ENCODE data around the gene KCNJ5. TPM values are rescaled to one million over a fixed set of nuclear protein-coding genes. Genes with fewer than 3 reads are reported as not detected.

Gene KCNJ5
- total RNA-seq, 1 experiment from 2014 or later: not detected

DNA sequence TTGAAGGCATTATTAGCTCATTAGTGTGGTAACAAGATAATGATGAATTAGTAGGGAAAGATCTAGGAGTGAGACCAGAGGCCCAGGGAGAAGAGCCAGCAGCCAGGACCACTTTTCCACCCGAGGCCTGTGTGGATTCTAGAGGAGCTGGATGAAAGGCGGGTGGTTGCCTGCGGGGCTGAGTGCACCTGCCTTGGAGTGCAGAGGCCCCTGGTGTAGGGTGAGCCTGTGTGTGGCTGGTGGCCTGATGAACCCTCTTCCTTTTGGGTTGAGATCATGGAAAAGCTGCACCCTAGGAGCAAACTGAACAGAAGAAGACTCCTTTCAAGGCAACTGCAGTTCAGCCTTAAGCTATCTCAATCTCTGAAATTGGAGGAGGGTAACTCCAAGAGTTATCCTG is 57.4 kb downstream of the KCNJ5 start:
- TF ChIP-seq, protein P1, sequence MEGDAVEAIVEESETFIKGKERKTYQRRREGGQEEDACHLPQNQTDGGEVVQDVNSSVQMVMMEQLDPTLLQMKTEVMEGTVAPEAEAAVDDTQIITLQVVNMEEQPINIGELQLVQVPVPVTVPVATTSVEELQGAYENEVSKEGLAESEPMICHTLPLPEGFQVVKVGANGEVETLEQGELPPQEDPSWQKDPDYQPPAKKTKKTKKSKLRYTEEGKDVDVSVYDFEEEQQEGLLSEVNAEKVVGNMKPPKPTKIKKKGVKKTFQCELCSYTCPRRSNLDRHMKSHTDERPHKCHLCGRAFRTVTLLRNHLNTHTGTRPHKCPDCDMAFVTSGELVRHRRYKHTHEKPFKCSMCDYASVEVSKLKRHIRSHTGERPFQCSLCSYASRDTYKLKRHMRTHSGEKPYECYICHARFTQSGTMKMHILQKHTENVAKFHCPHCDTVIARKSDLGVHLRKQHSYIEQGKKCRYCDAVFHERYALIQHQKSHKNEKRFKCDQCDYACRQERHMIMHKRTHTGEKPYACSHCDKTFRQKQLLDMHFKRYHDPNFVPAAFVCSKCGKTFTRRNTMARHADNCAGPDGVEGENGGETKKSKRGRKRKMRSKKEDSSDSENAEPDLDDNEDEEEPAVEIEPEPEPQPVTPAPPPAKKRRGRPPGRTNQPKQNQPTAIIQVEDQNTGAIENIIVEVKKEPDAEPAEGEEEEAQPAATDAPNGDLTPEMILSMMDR (IDR thresholded peaks at IDR 0.05; ENCODE audit: insufficient read depth in 1 of 2, low read depth in 1 of 2, low read length in 1 of 2, severe bottlenecking in 1 of 2, unreplicated experiment in 1 of 2): peak; percentile 42 to 77
- Mint-ChIP-seq H3K4me1 (ENCODE audit: low read depth, unreplicated experiment) (no peaks in the 10 kb centered on the region), H3K4me3 (ENCODE audit: unreplicated experiment) (no peak overlapping the region), H3K27ac (ENCODE audit: unreplicated experiment) (no peak overlapping the region), H3K9me3 (ENCODE audit: unreplicated experiment) (no peaks in the 10 kb centered on the region), H3K36me3 (ENCODE audit: insufficient read depth, unreplicated experiment) (no peaks in the 10 kb centered on the region), H3K27me3 (ENCODE audit: insufficient read depth, unreplicated experiment) (peaks cover 12% of the 10 kb centered on the region)
- ChIA-PET POLR2A (no interaction called here), CTCF (interaction anchor here (0.6 to 3.1 kb wide), 9 partner anchors 8 to 385 kb away, joined by 3 to 49 read pairs (median 5); no protein-coding TSS in a partner anchor)
- Histone ChIP-seq H3K36me3 (ENCODE audit: control insufficient read depth, insufficient read depth, low read length) (no peaks in the 10 kb centered on the region), H3K4me1 (no peaks in the 10 kb centered on the region), H3K9me3 (no peaks in the 10 kb centered on the region), H3K27me3 (replicated peaks; ENCODE audit: control insufficient read depth, insufficient read depth, low read length) (no peaks in the 10 kb centered on the region), H3K4me3 (ENCODE audit: low read depth, low read length) (no peak overlapping the region)
- BruUV-seq (replicated peaks): no TSS peak
- peak in 1 of 2 experiments; percentile 61 for DNase-seq
- intact Hi-C loops (cut with micrococcal nuclease; ENCODE audit: unreplicated experiment): loop anchor here (1.0 kb wide), 1 partner anchor 64 kb away; no protein-coding TSS in a partner anchor

DNA sequence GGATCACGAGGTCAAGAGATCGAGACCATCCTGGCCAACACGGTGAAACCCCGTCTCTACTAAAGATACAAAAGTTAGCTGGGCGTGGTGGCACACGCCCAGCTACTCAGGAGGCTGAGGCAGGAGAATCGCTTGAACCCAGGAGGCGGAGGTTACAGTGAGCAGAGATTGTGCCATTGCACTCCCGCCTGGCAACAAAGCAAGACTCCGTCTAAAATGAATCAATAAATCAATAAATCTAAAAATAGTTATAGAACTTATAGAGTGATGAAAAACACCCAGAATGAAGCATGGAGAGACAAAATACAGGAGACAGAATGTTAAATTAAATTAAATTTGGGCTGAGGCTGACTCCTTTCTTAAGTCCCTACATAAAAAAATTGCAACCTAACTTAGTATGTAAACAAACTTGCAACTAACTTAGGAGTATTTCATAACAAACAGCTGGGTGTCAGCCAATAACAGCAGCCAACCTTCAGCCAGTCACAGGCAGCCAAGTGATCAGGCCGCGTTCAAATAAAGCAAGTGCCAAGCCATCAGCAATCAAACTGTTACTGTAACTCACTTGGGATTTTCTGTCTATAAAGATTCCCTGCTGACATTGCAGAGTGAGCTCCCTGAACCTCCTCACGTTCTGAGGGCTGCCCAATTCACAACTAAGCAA is 58.8 kb downstream of the KCNJ5 start:
- BruUV-seq (replicated peaks): no TSS peak
- no peak for DNase-seq
- Mint-ChIP-seq H3K4me3 (ENCODE audit: unreplicated experiment) (no peak overlapping the region), H3K27ac (ENCODE audit: unreplicated experiment) (no peak overlapping the region), H3K9me3 (ENCODE audit: unreplicated experiment) (no peaks in the 10 kb centered on the region), H3K27me3 (ENCODE audit: insufficient read depth, unreplicated experiment) (peaks cover 17% of the 10 kb centered on the region), H3K36me3 (ENCODE audit: insufficient read depth, unreplicated experiment) (no peaks in the 10 kb centered on the region), H3K4me1 (ENCODE audit: low read depth, unreplicated experiment) (no peaks in the 10 kb centered on the region)
- intact Hi-C loops (cut with micrococcal nuclease; ENCODE audit: unreplicated experiment): no loop called here
- Histone ChIP-seq H3K27me3 (replicated peaks; ENCODE audit: control insufficient read depth, insufficient read depth, low read length) (no peaks in the 10 kb centered on the region), H3K4me3 (ENCODE audit: low read depth, low read length) (no peak overlapping the region), H3K36me3 (ENCODE audit: control insufficient read depth, insufficient read depth, low read length) (no peaks in the 10 kb centered on the region), H3K9me3 (no peaks in the 10 kb centered on the region), H3K4me1 (no peaks in the 10 kb centered on the region)
- POLR2A ChIA-PET: no interaction called here
- CTCF ChIA-PET: interaction anchor here (1.7 to 3.1 kb wide), 2 partner anchors 25 to 64 kb away, joined by 5 to 49 read pairs; no protein-coding TSS in a partner anchor
- TF ChIP-seq, protein P1 (IDR thresholded peaks at IDR 0.05; ENCODE audit: insufficient read depth in 1 of 2, low read depth in 1 of 2, low read length in 1 of 2, severe bottlenecking in 1 of 2, unreplicated experiment in 1 of 2): no peak

DNA sequence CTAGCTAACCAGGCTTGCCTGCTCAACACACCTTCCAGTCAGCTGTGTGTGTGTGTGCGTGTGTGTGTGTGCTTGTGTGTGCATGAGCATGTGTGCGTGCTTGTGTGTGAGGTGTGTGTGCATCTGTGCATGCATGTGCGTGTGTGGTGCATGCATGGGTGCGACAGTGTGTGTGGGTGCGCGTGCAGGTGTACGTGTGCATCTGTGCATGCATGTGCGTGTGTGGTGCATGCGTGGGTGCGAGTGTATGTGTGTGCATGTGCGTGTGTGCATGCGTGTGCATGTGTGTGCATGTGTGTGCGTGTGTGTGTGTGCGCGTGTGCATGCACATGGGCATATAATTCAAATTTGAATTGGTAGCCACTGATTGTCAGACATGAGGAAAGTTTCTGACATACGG is 62.0 kb downstream of the KCNJ5 start:
- DNase-seq: no peak
- H3K9me3 ChIP-seq: no peaks in the 10 kb centered on the region
- H3K4me1 ChIP-seq: no peaks in the 10 kb centered on the region
- TF ChIP-seq, protein P1 (IDR thresholded peaks at IDR 0.05; ENCODE audit: insufficient read depth in 1 of 2, low read depth in 1 of 2, low read length in 1 of 2, severe bottlenecking in 1 of 2, unreplicated experiment in 1 of 2): no peak
- no peak overlapping the region for H3K4me3 ChIP-seq (ENCODE audit: low read depth, low read length)
- ChIA-PET CTCF (interaction anchor here (8.1 kb wide), 1 partner anchor 67 kb away, joined by 223 read pairs; no protein-coding TSS in a partner anchor), POLR2A (no interaction called here)
- intact Hi-C loops (cut with micrococcal nuclease; ENCODE audit: unreplicated experiment): no loop called here
- no TSS peak for BruUV-seq (replicated peaks)
- peaks cover 17% of the 10 kb centered on the region for H3K27me3 Mint-ChIP-seq (ENCODE audit: insufficient read depth, unreplicated experiment)
- no peaks in the 10 kb centered on the region for H3K36me3 ChIP-seq (ENCODE audit: control insufficient read depth, insufficient read depth, low read length)
- H3K9me3 Mint-ChIP-seq (ENCODE audit: unreplicated experiment): no peaks in the 10 kb centered on the region
- peaks cover 9% of the 10 kb centered on the region for H3K36me3 Mint-ChIP-seq (ENCODE audit: insufficient read depth, unreplicated experiment)
- no peaks in the 10 kb centered on the region for H3K27me3 ChIP-seq (replicated peaks; ENCODE audit: control insufficient read depth, insufficient read depth, low read length)
- H3K4me1 Mint-ChIP-seq (ENCODE audit: low read depth, unreplicated experiment): no peaks in the 10 kb centered on the region
- H3K4me3 Mint-ChIP-seq (ENCODE audit: unreplicated experiment): no peak overlapping the region
- H3K27ac Mint-ChIP-seq (ENCODE audit: unreplicated experiment): no peak overlapping the region
